Adrenal gland (tissue), 5 donors: ENCODE measurements around the gene C2orf49.

Experiments used
- CTCF ChIP-seq, 6 experiments: fragments of 450-650 bp in 4 of 6; fragments of 200-600 bp in 2 of 6; sonication (generic) in 1 of 6; IDR thresholded peaks; 1 replicate in 5 of 6; 2 replicates in 1 of 6; pipeline versions ENCODE4 v1.5.1 to v1.8.0; 2016 to 2021; ENCODE audit warnings: antibody characterized with exemption in 6 of 6, mild to moderate bottlenecking in 2 of 6, moderate library complexity in 1 of 6
- POLR2A ChIP-seq, 2 donors: fragments of 450-650 bp; IDR thresholded peaks; one replicate each; pipeline ENCODE4 v1.6.1; 2017; ENCODE audit warnings: antibody characterized with exemption in 2 of 2, mild to moderate bottlenecking in 2 of 2, moderate library complexity in 1 of 2
- donor health status: DM: no; HTN: no; CAD: no.

GRCh38 chr2:105371156-105371555, 33.8 kb downstream of the C2orf49 start:
- TF ChIP-seq CTCF (IDR thresholded peaks at IDR 0.05) (no peak), POLR2A (IDR thresholded peaks at IDR 0.05) (no peak)
